K562 (cell line): ENCODE results near the gene BCL6B. TPM values are rescaled to one million over a fixed set of nuclear protein-coding genes. Genes with fewer than 3 reads are reported as not detected.

Source experiments
- ATAC-seq: fragments of 200-7000 bp; cut with Tn5 transposase; 3 replicates; pipeline ENCODE4 v1.9.1; 2020; ENCODE audit warnings: moderate library complexity
- BruUV-seq: library from RNA; stranded (reverse); fragments of 400-500 nt; replicated peaks from 2 replicates; lab custom pipeline; 2021; lab: Mats Ljungman, UMichigan
- CTCF ChIA-PET: fragments of 300-600 bp; formaldehyde crosslinking; extraction: SDS; loops from one replicate; lab custom pipeline; 2021; ENCODE audit warnings: low intra/inter-chr PET ratio; lab: Yijun Ruan, JAX
- POLR2A ChIA-PET: fragments of 300-600, 350-650 bp; sonication (Branson Sonifier 250); formaldehyde crosslinking; extraction: SDS; loops from one replicate; lab custom pipeline; 2021; ENCODE audit warnings: antibody characterized with exemption, inconsistent platforms; lab: Yijun Ruan, JAX
- DNase-seq, 4 experiments: peaks; one replicate each; pipeline versions ENCODE4 v3.0.0 to v3.0.0-alpha.2; 2011 to 2018; ENCODE audit warnings: low spot score in 3 of 4, mixed read lengths in 3 of 4; ENCODE audit errors: extremely low read depth in 1 of 4
- FAIRE-seq: peaks from 2 replicates; lab custom pipeline; 2011; peaks lifted over from hg19 to GRCh38; lab: Jason Lieb, UNC
- H2AFZ ChIP-seq: 2 replicates; pipeline ENCODE4 v1.6.0; 2011; ENCODE audit warnings: low read depth, low read length, control low read depth, inconsistent platforms
- H3K27ac ChIP-seq: fragments of 200-600 bp; 3 replicates; pipeline ENCODE4 v1.8.0; 2011; ENCODE audit warnings: low read depth, mild to moderate bottlenecking, control low read depth, inconsistent platforms, low read length, moderate library complexity, mixed read lengths; ENCODE audit errors: extremely low read depth
- H3K27me3 ChIP-seq, 2 experiments: fragments of 300-600 bp in 1 of 2; 2 replicates in 1 of 2; 3 replicates in 1 of 2; pipeline versions ENCODE4 v1.6.0 to v1.8.0; 2011; ENCODE audit warnings: inconsistent platforms in 2 of 2, low read length in 2 of 2, mild to moderate bottlenecking in 1 of 2, mixed read lengths in 1 of 2, moderate library complexity in 1 of 2; ENCODE audit not compliant: control insufficient read depth in 2 of 2, insufficient read depth in 2 of 2
- H3K36me3 ChIP-seq: fragments of 300-600 bp; 3 replicates; pipeline ENCODE4 v1.8.0; 2011; ENCODE audit warnings: mild to moderate bottlenecking, low read length, inconsistent platforms; ENCODE audit not compliant: control insufficient read depth, insufficient read depth
- H3K4me1 ChIP-seq, 2 experiments: fragments of 200-600 bp in 1 of 2; replicated peaks in 1 of 2; 2 replicates in 1 of 2; 3 replicates in 1 of 2; pipeline versions ENCODE4 v1.5.1 to v1.8.0; 2011; ENCODE audit warnings: inconsistent platforms in 2 of 2, low read length in 2 of 2, mild to moderate bottlenecking in 1 of 2, mixed read lengths in 1 of 2, moderate library complexity in 1 of 2; ENCODE audit not compliant: control insufficient read depth in 2 of 2, insufficient read depth in 2 of 2
- H3K4me2 ChIP-seq: 2 replicates; pipeline ENCODE4 v1.6.1; 2011; ENCODE audit warnings: low read length, control low read depth, inconsistent platforms, mixed read lengths; ENCODE audit not compliant: insufficient read depth
- H3K4me3 ChIP-seq: fragments of 200-600 bp; sonication (generic), shearing (Covaris generic); 2 replicates; pipeline ENCODE4 v1.5.1; 2016; ENCODE audit warnings: control low read depth, inconsistent platforms
- H3K79me2 ChIP-seq: fragments of 200-600 bp; 3 replicates; pipeline ENCODE4 v1.8.0; 2011; ENCODE audit warnings: low read length, inconsistent platforms; ENCODE audit not compliant: control insufficient read depth, insufficient read depth
- H3K9ac ChIP-seq, 2 experiments: 2 replicates each; pipeline versions ENCODE4 v1.6.0 to v1.6.1; 2011; ENCODE audit warnings: low read depth in 2 of 2, low read length in 2 of 2, control low read depth in 1 of 2, inconsistent platforms in 1 of 2, mild to moderate bottlenecking in 1 of 2, mixed read lengths in 1 of 2; ENCODE audit not compliant: insufficient read depth in 1 of 2
- H3K9me1 ChIP-seq: one replicate; pipeline ENCODE4 v1.6.0; 2011; ENCODE audit warnings: inconsistent platforms, mild to moderate bottlenecking, low read length, moderate library complexity; ENCODE audit not compliant: control insufficient read depth, insufficient read depth
- H3K9me3 ChIP-seq: replicated peaks from 2 replicates; pipeline ENCODE4 v1.5.1; 2011; ENCODE audit warnings: low read depth, low read length, inconsistent platforms; ENCODE audit not compliant: control insufficient read depth, insufficient read depth
- H4K20me1 ChIP-seq: replicated peaks from 2 replicates; pipeline ENCODE4 v1.6.1; 2011; ENCODE audit warnings: low read length, inconsistent platforms, mixed read lengths; ENCODE audit not compliant: control insufficient read depth, insufficient read depth
- C11orf30 ChIP-seq: fragments of 450-650 bp; IDR thresholded peaks from 2 replicates; pipeline ENCODE4 v1.6.1; 2016; ENCODE audit warnings: low read depth, mild to moderate bottlenecking
- MAFF ChIP-seq: IDR thresholded peaks from 2 replicates; pipeline ENCODE4 v1.6.1; 2012; ENCODE audit warnings: low read length, improper control_type of control experiment
- MAFG ChIP-seq: fragments of 450-650 bp; conservative IDR thresholded peaks from 2 replicates; pipeline ENCODE4 v1.6.1; 2016; ENCODE audit warnings: missing genetic modification characterization, missing compliant biosample characterization
- MAFK ChIP-seq: IDR thresholded peaks from 2 replicates; pipeline ENCODE4 v1.6.1; 2011; ENCODE audit warnings: low read length, improper control_type of control experiment
- MLLT1 ChIP-seq, 2 experiments: fragments of 450-650 bp; IDR thresholded peaks; 2 replicates each; pipeline ENCODE4 v1.6.1; 2016
- ZC3H4 ChIP-seq: sonication (generic); formaldehyde crosslinking; IDR thresholded peaks from 2 replicates; pipeline ENCODE4 v1.9.0; 2021; ENCODE audit warnings: missing genetic modification reagents, borderline replicate concordance
- ZNF316 ChIP-seq: fragments of 450-650 bp; IDR thresholded peaks from 2 replicates; pipeline ENCODE4 v1.6.1; 2016
- ZNF764 ChIP-seq: fragments of 250-450 bp; sonication (Bioruptor Pico); IDR thresholded peaks from 2 replicates; pipeline ENCODE4 v1.4.0; 2020; ENCODE audit warnings: low read depth, mild to moderate bottlenecking, moderate library complexity
- WGBS: fragments of 100-300 bp; shearing (Covaris generic); methylation state at CpG from one replicate; pipeline ENCODE4 v1.1.6; 2016; ENCODE audit warnings: low coverage, mixed read lengths; ENCODE audit not compliant: insufficient coverage; ENCODE audit errors: missing lambda C conversion rate; 5-methylcytosine and 5-hydroxymethylcytosine counted together
- in situ Hi-C: fragments of 300-500 bp; cut with MboI; formaldehyde crosslinking; loops from 4 replicates; pipeline ENCODE4 v1.15.0; 2018; ENCODE audit warnings: inconsistent platforms, mixed read lengths
- intact Hi-C: fragments of 100-400 bp; cut with micrococcal nuclease; formaldehyde crosslinking; loops from 2 replicates; pipeline ENCODE4 v1.14.2; 2022
- polyA plus RNA-seq, 8 experiments: library from polyadenylated mRNA; depleted of rRNA in 4 of 8; stranded (reverse) in 5 of 8; unstranded in 3 of 8; fragments of >200 nt; fragmentation: Nextera tagmentation in 2 of 8; fragmentation: Illumina TruSeq in 1 of 8; extraction: Ambion mirVana in 2 of 8; extraction: Trizol in 1 of 8; gene quantifications; 2 replicates each; pipeline versions ENCODE4 v1.2.1 to v1.2.3, GENCODE V29; 2011 to 2014; ENCODE audit warnings: inconsistent platforms in 1 of 8, missing spikeins in 1 of 8
- total RNA-seq, 7 experiments: library from RNA; depleted of rRNA in 6 of 7; stranded (reverse); fragments of >200 nt in 6 of 7; fragmentation: Illumina TruSeq in 2 of 7; extraction: Trizol in 2 of 7; gene quantifications; 2 replicates each; pipeline versions ENCODE4 v1.2.1 to v1.2.3, GENCODE V29; 2011 to 2021; ENCODE audit warnings: low replicate concordance in 1 of 7

The BCL6B gene
- total and polyA plus RNA-seq, 9 of the 15 experiments (the other 6 are each of a cell fraction or from before 2014, with no cell fraction given): 0.89 to 5.0 (median 3.6) TPM

GRCh38 chr17:7002288-7003047, 20.4 kb upstream of the BCL6B start:
- 80% methylated on average over 5 of the region's 6 CpGs for WGBS

More at GRCh38 chr17:7002288-7003047, 20.4 kb upstream of the BCL6B start:
- Histone ChIP-seq H3K9me1 (no peaks in the 10 kb centered on the region), H3K27ac (no peak overlapping the region), H3K27me3 (no peaks in the 10 kb centered on the region), H3K9ac (no peak overlapping the region), H3K79me2 (peaks cover 5% of the 10 kb centered on the region; the same call in 2 of the 3 replicates), H4K20me1 (no peaks in the 10 kb centered on the region), H3K9me3 (no peaks in the 10 kb centered on the region), H3K36me3 (peaks cover 42% of the 10 kb centered on the region; the same call in 2 of the 3 replicates), H2AFZ (no peak overlapping the region), H3K4me2 (no peak overlapping the region), H3K4me1 (peaks cover 3 to 26% of the 10 kb centered on the region in 2 experiments; a peak in 4 of 5 replicates), H3K4me3 (no peak overlapping the region)
- no peak for FAIRE-seq
- no peak for DNase-seq
- TF ChIP-seq ZNF764 (CRISPR knock-in tag) (no peak), MLLT1 (IDR thresholded peaks at IDR 0.05) (no peak), MAFK (peak; percentile 27; the same call in 1 of the 2 replicates), MAFG (tag) (peak; percentile 38; the same call in 1 of the 2 replicates), C11orf30 (peak; percentile 61), ZNF316 (peak; percentile 78), MAFF (peak; percentile 31; the same call in 1 of the 2 replicates), ZC3H4 (no peak)
- in situ Hi-C loops: no loop called here
- no TSS peak for BruUV-seq
- intact Hi-C loops: no loop called here
- no peak for ATAC-seq
- ChIA-PET CTCF (interaction anchor here (1.3 to 2.9 kb wide), 4 partner anchors 89 to 336 kb away, joined by 4 to 15 read pairs (median 6); no protein-coding TSS in a partner anchor), POLR2A (interaction anchor here (0.6 to 1.8 kb wide), 3 partner anchors 8 to 92 kb away, joined by 3 to 6 read pairs (median 3); no protein-coding TSS in a partner anchor)
